H1 (cell line): Measurements from ENCODE around the gene CTIF. TPM values are rescaled to one million over a fixed set of nuclear protein-coding genes. Genes with fewer than 3 reads are reported as not detected.

ENCODE experiments used
- CTCF ChIA-PET: fragments of 300-600 bp; sonication (Branson Sonifier 250); formaldehyde crosslinking; loops from one replicate; lab custom pipeline; 2021; ENCODE audit not compliant: partially characterized antibody; lab: Charles Lee
- POLR2A ChIA-PET: fragments of 300-600 bp; sonication (Branson Sonifier 250); formaldehyde crosslinking; loops from one replicate; lab custom pipeline; 2021; ENCODE audit warnings: inconsistent platforms; ENCODE audit not compliant: partially characterized antibody; lab: Charles Lee
- DNase-seq, 2 experiments: peaks; one replicate each; pipeline versions ENCODE4 v3.0.0 to v3.0.0-alpha.2; 2010 to 2022; ENCODE audit warnings: low spot score in 2 of 2, low read depth in 1 of 2, mixed read lengths in 1 of 2
- FAIRE-seq: peaks from 2 replicates; lab custom pipeline; 2011; peaks lifted over from hg19 to GRCh38; lab: Jason Lieb, UNC
- H2AFZ ChIP-seq: 2 replicates; pipeline ENCODE4 v1.8.1; 2012; ENCODE audit warnings: low read length, inconsistent platforms
- H2AK5ac ChIP-seq: 2 replicates; pipeline ENCODE4 v1.6.1; 2013; ENCODE audit warnings: low read depth, low read length
- H2BK120ac ChIP-seq: replicated peaks from 2 replicates; pipeline ENCODE3; 2013; ENCODE audit warnings: low read depth, low read length, inconsistent platforms
- H2BK12ac ChIP-seq: 2 replicates; pipeline ENCODE4 v1.6.1; 2013; ENCODE audit warnings: low read depth, low read length
- H2BK15ac ChIP-seq: 2 replicates; pipeline ENCODE4 v1.6.1; 2013; ENCODE audit warnings: low read length
- H2BK20ac ChIP-seq: 2 replicates; pipeline ENCODE4 v1.6.1; 2013; ENCODE audit warnings: low read length
- H2BK5ac ChIP-seq: 2 replicates; pipeline ENCODE4 v1.6.1; 2013; ENCODE audit warnings: low read depth, low read length
- H3K14ac ChIP-seq: 2 replicates; pipeline ENCODE4 v1.6.1; 2013; ENCODE audit warnings: inconsistent platforms; ENCODE audit not compliant: insufficient read length
- H3K18ac ChIP-seq: 2 replicates; pipeline ENCODE4 v1.6.1; 2013; ENCODE audit warnings: low read length; ENCODE audit errors: extremely low read depth
- H3K23ac ChIP-seq: 2 replicates; pipeline ENCODE4 v1.6.1; 2013; ENCODE audit warnings: inconsistent platforms; ENCODE audit not compliant: insufficient read length
- H3K23me2 ChIP-seq: 2 replicates; pipeline ENCODE4 v1.6.1; 2013; ENCODE audit warnings: low read depth, low read length
- H3K27ac ChIP-seq: 2 replicates; pipeline ENCODE4 v1.6.1; 2011; ENCODE audit warnings: low read depth, low read length, inconsistent platforms
- H3K27me3 ChIP-seq, 4 experiments: replicated peaks in 1 of 4; 1 replicate in 1 of 4; 2 replicates in 3 of 4; pipeline versions ENCODE4 v1.6.1 to v1.8.1; 2011 to 2013; ENCODE audit warnings: low read length in 3 of 4, mild to moderate bottlenecking in 3 of 4, inconsistent platforms in 2 of 4, mixed read lengths in 2 of 4, moderate library complexity in 1 of 4; ENCODE audit not compliant: control insufficient read depth in 3 of 4, insufficient read depth in 3 of 4; ENCODE audit errors: extremely low read depth in 1 of 4
- H3K36me3 ChIP-seq, 4 experiments: 2 replicates each; pipeline versions ENCODE4 v1.6.1 to v1.8.1; 2011 to 2013; ENCODE audit warnings: mild to moderate bottlenecking in 4 of 4, low read length in 3 of 4, moderate library complexity in 2 of 4, control low read depth in 1 of 4, inconsistent platforms in 1 of 4; ENCODE audit not compliant: insufficient read depth in 4 of 4, control insufficient read depth in 2 of 4
- H3K4ac ChIP-seq: replicated peaks from 2 replicates; pipeline ENCODE3; 2013; ENCODE audit warnings: low read length, low read depth, mixed read lengths, inconsistent platforms; ENCODE audit not compliant: insufficient read length
- H3K4me1 ChIP-seq, 4 experiments: replicated peaks in 1 of 4; 1 replicate in 1 of 4; 2 replicates in 3 of 4; pipeline versions ENCODE4 v1.6.1 to v1.8.1; 2011 to 2013; ENCODE audit warnings: low read length in 3 of 4, inconsistent platforms in 2 of 4, mixed read lengths in 1 of 4; ENCODE audit not compliant: insufficient read depth in 4 of 4, control insufficient read depth in 3 of 4
- H3K4me2 ChIP-seq, 2 experiments: 2 replicates each; pipeline versions ENCODE4 v1.6.1 to v1.8.1; 2011 to 2013; ENCODE audit warnings: low read depth in 2 of 2, low read length in 2 of 2, control low read depth in 1 of 2, inconsistent platforms in 1 of 2, mild to moderate bottlenecking in 1 of 2; ENCODE audit not compliant: insufficient read depth in 1 of 2
- H3K4me3 ChIP-seq, 4 experiments: fragments of 200-600, 300-600 bp in 1 of 4; sonication (generic), shearing (Covaris generic), sonication (Bioruptor Twin) in 1 of 4; 2 replicates each; pipeline versions ENCODE4 v1.5.1 to v1.8.1; 2011 to 2016; ENCODE audit warnings: low read length in 4 of 4, low read depth in 3 of 4, control low read depth in 2 of 4, inconsistent platforms in 2 of 4, mild to moderate bottlenecking in 2 of 4, mixed read lengths in 1 of 4, moderate library complexity in 1 of 4; ENCODE audit not compliant: insufficient read depth in 2 of 4; ENCODE audit errors: extremely low read depth in 1 of 4
- H3K56ac ChIP-seq: replicated peaks from 2 replicates; pipeline ENCODE3; 2013; ENCODE audit warnings: low read depth, mild to moderate bottlenecking, mixed read lengths, low read length, inconsistent platforms; ENCODE audit not compliant: insufficient read length
- H3K79me1 ChIP-seq: 2 replicates; pipeline ENCODE4 v1.6.1; 2013; ENCODE audit warnings: low read depth, low read length, control low read depth
- H3K79me2 ChIP-seq, 2 experiments: 2 replicates each; pipeline versions ENCODE4 v1.6.1 to v1.8.1; 2012 to 2013; ENCODE audit warnings: low read length in 2 of 2, mild to moderate bottlenecking in 2 of 2, inconsistent platforms in 1 of 2; ENCODE audit not compliant: insufficient read depth in 2 of 2, control insufficient read depth in 1 of 2
- H3K9ac ChIP-seq, 4 experiments: replicated peaks in 1 of 4; 1 replicate in 1 of 4; 2 replicates in 3 of 4; pipeline versions ENCODE4 v1.6.1 to v1.8.1; 2011 to 2013; ENCODE audit warnings: low read depth in 3 of 4, low read length in 3 of 4, control low read depth in 2 of 4, mild to moderate bottlenecking in 2 of 4, moderate library complexity in 2 of 4, inconsistent platforms in 1 of 4; ENCODE audit errors: extremely low read depth in 1 of 4
- H3K9me3 ChIP-seq, 2 experiments: 2 replicates each; pipeline versions ENCODE4 v1.6.1 to v1.8.1; 2012 to 2013; ENCODE audit warnings: mild to moderate bottlenecking in 2 of 2, moderate library complexity in 2 of 2, control low read depth in 1 of 2, inconsistent platforms in 1 of 2, low read depth in 1 of 2, low read length in 1 of 2, mixed read lengths in 1 of 2; ENCODE audit not compliant: insufficient read depth in 2 of 2
- H4K20me1 ChIP-seq, 2 experiments: replicated peaks in 1 of 2; 2 replicates each; pipeline versions ENCODE3 to v1.8.1; 2011 to 2013; ENCODE audit warnings: inconsistent platforms in 2 of 2, low read length in 2 of 2, mild to moderate bottlenecking in 1 of 2; ENCODE audit not compliant: insufficient read depth in 2 of 2, control insufficient read depth in 1 of 2
- H4K5ac ChIP-seq: 2 replicates; pipeline ENCODE4 v1.6.1; 2013; ENCODE audit warnings: low read length, low read depth, mixed read lengths, inconsistent platforms; ENCODE audit not compliant: insufficient read length
- H4K8ac ChIP-seq: 2 replicates; pipeline ENCODE4 v1.8.0; 2013; ENCODE audit warnings: mild to moderate bottlenecking, moderate library complexity, low read length, inconsistent platforms; ENCODE audit not compliant: insufficient read depth; ENCODE audit errors: extremely low read depth
- H4K91ac ChIP-seq: replicated peaks from 2 replicates; pipeline ENCODE3; 2013; ENCODE audit warnings: low read length, mixed read lengths, inconsistent platforms; ENCODE audit not compliant: insufficient read length
- CEBPB ChIP-seq: IDR thresholded peaks from 2 replicates; pipeline ENCODE4 v1.6.1; 2012; ENCODE audit warnings: low read depth, low read length
- CHD2 ChIP-seq: IDR thresholded peaks from 2 replicates; pipeline ENCODE4 v1.6.1; 2012; ENCODE audit warnings: low read length, improper control_type of control experiment
- NRF1 ChIP-seq: IDR thresholded peaks from 2 replicates; pipeline ENCODE4 v1.6.1; 2011; ENCODE audit warnings: mild to moderate bottlenecking, low read depth, low read length, improper control_type of control experiment
- SRF ChIP-seq: IDR thresholded peaks from 2 replicates; pipeline ENCODE4 v1.6.1; 2011; ENCODE audit warnings: mild to moderate bottlenecking, low read depth, low read length, moderate library complexity
- TEAD4 ChIP-seq: IDR thresholded peaks from 2 replicates; pipeline ENCODE4 v1.6.1; 2012; ENCODE audit warnings: low read depth, low read length, inconsistent platforms, mixed read lengths
- WGBS, 2 experiments: shearing (Covaris generic) in 1 of 2; methylation state at CpG; one replicate each; pipeline versions ENCODE4 v1.1.6 to v1.1.7; 2013 to 2015; ENCODE audit warnings: low lambda C conversion rate in 2 of 2, mixed read lengths in 2 of 2, inconsistent platforms in 1 of 2, low coverage in 1 of 2, missing lambda C conversion rate in 1 of 2; ENCODE audit not compliant: insufficient replicate concordance in 2 of 2, insufficient coverage in 1 of 2, insufficient read length in 1 of 2; ENCODE audit errors: extremely low coverage in 1 of 2, missing lambda C conversion rate in 1 of 2; 5-methylcytosine and 5-hydroxymethylcytosine counted together
- polyA plus RNA-seq, 7 experiments: library from polyadenylated mRNA; depleted of rRNA in 3 of 7; stranded (reverse) in 5 of 7; unstranded in 2 of 7; fragments of >200 nt in 5 of 7; fragments of 200-250 nt in 2 of 7; gene quantifications; 1 replicate in 5 of 7; 2 replicates in 1 of 7; 4 replicates in 1 of 7; pipeline versions ENCODE4 v1.2.1 to v1.2.3, GENCODE V29; 2011 to 2013; ENCODE audit warnings: missing spikeins in 2 of 7, mixed read lengths in 2 of 7
- total RNA-seq: library from RNA; stranded (reverse); fragmentation: NEBNext Ultra II Directional; extraction: Animal tissue kit (Norgen Biotek cat#: 25700); gene quantifications from 2 replicates; pipeline ENCODE4 v1.2.1, GENCODE V29; 2021
- TF ChIP-seq, protein P1 (sequence below), 3 experiments: IDR thresholded peaks; 1 replicate in 2 of 3; 2 replicates in 1 of 3; pipeline versions ENCODE4 v1.5.1 to v1.6.1; 2011; ENCODE audit warnings: low read length in 3 of 3, mild to moderate bottlenecking in 3 of 3, inconsistent platforms in 2 of 3, low read depth in 1 of 3, moderate library complexity in 1 of 3; ENCODE audit not compliant: insufficient read depth in 1 of 3; ENCODE audit errors: control extremely low read depth in 1 of 3

The CTIF gene
- total and polyA plus RNA-seq, 2 of the 8 experiments (the other 6 are each of a cell fraction or from before 2014, with no cell fraction given) = 9.0 to 17.8 TPM

DNA sequence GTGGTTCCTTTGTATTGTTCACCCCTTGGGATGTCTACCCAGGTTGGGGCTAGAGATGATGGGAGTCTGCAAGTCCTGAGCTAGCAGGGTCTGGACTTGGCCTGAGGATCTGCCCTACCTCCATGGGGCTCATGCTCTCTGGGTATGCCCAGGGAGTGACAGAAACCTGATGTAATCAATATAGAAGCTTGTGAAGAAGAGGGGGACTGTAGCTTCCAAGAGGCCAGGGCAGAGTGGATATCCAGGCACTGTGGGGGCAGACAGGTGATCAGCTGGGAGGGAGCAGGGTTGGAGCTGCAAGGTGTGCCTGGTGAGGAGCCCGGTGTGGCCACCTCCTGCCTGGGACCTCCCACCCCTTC, 164.2 kb downstream of the CTIF start:
- CTCF ChIA-PET = interaction anchor here (0.9 to 1.8 kb wide), 7 partner anchors 8 to 339 kb away, joined by 3 to 11 read pairs (median 3); no protein-coding TSS in a partner anchor
- Histone ChIP-seq H3K27ac (no peak overlapping the region), H3K79me2 (no peaks in the 10 kb centered on the region), H4K91ac (no peak overlapping the region), H3K4me2 (no peak overlapping the region), H3K36me3 (no peaks in the 10 kb centered on the region), H4K5ac (no peak overlapping the region), H4K20me1 (no peaks in the 10 kb centered on the region), H2BK20ac (no peak overlapping the region), H3K27me3 (no peaks in the 10 kb centered on the region), H3K79me1 (no peaks in the 10 kb centered on the region; the same call in 1 of the 2 replicates), H3K23ac (no peak overlapping the region), H3K4me1 (no peaks in the 10 kb centered on the region), H2BK15ac (no peak overlapping the region), H3K4ac (no peak overlapping the region), H3K23me2 (no peaks in the 10 kb centered on the region), H2AK5ac (no peak overlapping the region), H3K9me3 (no peaks in the 10 kb centered on the region), H4K8ac (no peak overlapping the region), H3K14ac (no peak overlapping the region), H3K56ac (no peak overlapping the region), H2BK120ac (no peak overlapping the region), H2BK12ac (no peak overlapping the region), H2BK5ac (no peak overlapping the region), H3K18ac (no peak overlapping the region), H3K4me3 (no peak overlapping the region), H2AFZ (no peak overlapping the region), H3K9ac (no peak overlapping the region)
- FAIRE-seq (no peak), DNase-seq (no peak)
- WGBS, 2 experiments = no CpG with 5 or more reads among the region's 1 CpG
- TF ChIP-seq NRF1 = no peak
- no peak for TF ChIP-seq CEBPB
- no peak for TF ChIP-seq TEAD4
- no peak for TF ChIP-seq SRF
- TF ChIP-seq, protein P1, sequence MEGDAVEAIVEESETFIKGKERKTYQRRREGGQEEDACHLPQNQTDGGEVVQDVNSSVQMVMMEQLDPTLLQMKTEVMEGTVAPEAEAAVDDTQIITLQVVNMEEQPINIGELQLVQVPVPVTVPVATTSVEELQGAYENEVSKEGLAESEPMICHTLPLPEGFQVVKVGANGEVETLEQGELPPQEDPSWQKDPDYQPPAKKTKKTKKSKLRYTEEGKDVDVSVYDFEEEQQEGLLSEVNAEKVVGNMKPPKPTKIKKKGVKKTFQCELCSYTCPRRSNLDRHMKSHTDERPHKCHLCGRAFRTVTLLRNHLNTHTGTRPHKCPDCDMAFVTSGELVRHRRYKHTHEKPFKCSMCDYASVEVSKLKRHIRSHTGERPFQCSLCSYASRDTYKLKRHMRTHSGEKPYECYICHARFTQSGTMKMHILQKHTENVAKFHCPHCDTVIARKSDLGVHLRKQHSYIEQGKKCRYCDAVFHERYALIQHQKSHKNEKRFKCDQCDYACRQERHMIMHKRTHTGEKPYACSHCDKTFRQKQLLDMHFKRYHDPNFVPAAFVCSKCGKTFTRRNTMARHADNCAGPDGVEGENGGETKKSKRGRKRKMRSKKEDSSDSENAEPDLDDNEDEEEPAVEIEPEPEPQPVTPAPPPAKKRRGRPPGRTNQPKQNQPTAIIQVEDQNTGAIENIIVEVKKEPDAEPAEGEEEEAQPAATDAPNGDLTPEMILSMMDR (IDR thresholded peaks at IDR 0.05; ENCODE audit: control extremely low read depth in 1 of 3, insufficient read depth in 1 of 3, low read depth in 1 of 3, low read length in 3 of 3) = no peak
- no peak for TF ChIP-seq CHD2
- POLR2A ChIA-PET = no interaction called here
